Tibial artery (tissue), 4 donors: ENCODE measurements around the gene MCEMP1.

ENCODE experiments used
- DNase-seq, 2 donors: peaks; one replicate each; pipeline ENCODE4 v3.0.0-alpha.2; 2019
- H3K27ac ChIP-seq, 2 donors: fragments of 200-600 bp; sonication (generic) in 1 of 2; 1 replicate in 1 of 2; 2 replicates in 1 of 2; pipeline ENCODE4 v1.5.1; 2018 to 2019; ENCODE audit warnings: mild to moderate bottlenecking in 1 of 2
- H3K27me3 ChIP-seq, 2 donors: fragments of 200-600 bp; sonication (generic) in 1 of 2; one replicate each; pipeline versions ENCODE4 v1.5.1 to v1.6.0; 2016 to 2019
- H3K36me3 ChIP-seq, 3 donors: fragments of 200-600 bp; sonication (generic) in 2 of 3; one replicate each; pipeline ENCODE4 v1.5.1; 2016 to 2019; ENCODE audit warnings: mild to moderate bottlenecking in 2 of 3
- H3K4me1 ChIP-seq, 4 donors: fragments of 200-600 bp; sonication (generic) in 2 of 4; 1 replicate in 3 of 4; 2 replicates in 1 of 4; pipeline ENCODE4 v1.5.1; 2016 to 2019
- H3K4me3 ChIP-seq, 2 donors: fragments of 200-600 bp; sonication (generic) in 1 of 2; 1 replicate in 1 of 2; 2 replicates in 1 of 2; pipeline ENCODE4 v1.5.1; 2018 to 2019; ENCODE audit warnings: mild to moderate bottlenecking in 2 of 2
- H3K9me3 ChIP-seq, 3 donors: fragments of 200-600 bp; sonication (generic) in 1 of 3; one replicate each; pipeline ENCODE4 v1.5.1; 2016 to 2019
- intact Hi-C: fragments of 100-400 bp; cut with DNase I; formaldehyde crosslinking; loops from one replicate; pipeline ENCODE4 v1.15.0; 2023; ENCODE audit warnings: low total_unique reads
- TF ChIP-seq, protein P1 (sequence below), 2 experiments: fragments of 200-600 bp in 1 of 2; fragments of 450-650 bp in 1 of 2; IDR thresholded peaks; one replicate each; pipeline ENCODE4 v1.5.1; 2017 to 2019; ENCODE audit warnings: antibody characterized with exemption in 2 of 2, mild to moderate bottlenecking in 1 of 2, moderate library complexity in 1 of 2

MCEMP1 gene

DNA sequence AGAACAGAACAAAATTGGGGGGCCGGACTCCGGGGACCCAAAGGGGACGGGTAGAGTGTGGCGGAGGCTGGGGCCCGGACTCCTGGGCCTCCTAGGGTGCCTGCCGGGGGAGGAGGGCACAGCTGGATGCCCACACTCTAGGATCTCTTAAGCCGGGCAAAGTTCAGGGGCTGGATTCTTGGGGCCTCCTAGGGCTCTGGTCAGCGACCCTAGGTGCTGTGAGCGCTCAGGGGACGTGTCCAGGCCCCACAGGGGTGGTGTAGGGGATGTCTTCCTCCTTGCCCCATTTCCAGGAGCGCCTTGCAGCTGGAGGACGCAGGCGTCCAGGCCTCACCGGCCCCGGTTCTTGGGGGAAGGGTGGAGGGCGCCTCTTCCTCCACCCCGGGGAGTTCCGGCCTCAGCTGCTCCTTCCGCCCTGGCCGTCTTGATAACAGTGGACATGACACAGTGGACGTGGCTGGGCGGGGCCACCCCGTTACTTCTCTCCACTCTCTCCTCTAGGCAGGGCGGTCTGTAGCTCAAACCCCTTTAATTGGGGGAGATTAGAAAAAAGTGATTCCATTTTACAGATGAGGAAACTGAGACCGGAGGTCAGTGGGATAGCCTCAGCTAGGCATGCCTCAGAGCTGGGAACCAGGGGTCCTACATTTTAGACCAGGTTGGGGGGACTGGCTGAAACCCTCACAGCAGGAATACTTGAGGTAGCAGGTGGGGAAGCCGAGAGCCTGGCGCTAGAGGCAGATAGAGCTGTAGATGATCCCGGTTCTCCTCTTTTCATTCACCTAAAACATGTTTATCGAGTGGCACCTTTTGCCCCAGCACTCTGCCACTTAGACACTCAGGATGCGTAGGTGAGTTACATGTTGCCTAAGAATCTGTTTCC, 39.3 kb upstream of the MCEMP1 start:
- intact Hi-C loops: no loop called here
- H3K4me3 ChIP-seq: peak overlapping the region; percentile 35 to 44
- no peak for DNase-seq

GRCh38 chr19:7638802-7639465, 38.0 kb upstream of the MCEMP1 start:
- Histone ChIP-seq H3K27me3 (peaks cover 0 to 58% of the 10 kb centered on the region in 2 donors), H3K4me3 (no peak overlapping the region), H3K36me3 (peaks cover 0 to 5% (median 0%) of the 10 kb centered on the region in 3 donors), H3K9me3 (no peaks in the 10 kb centered on the region), H3K4me1 (peaks cover 0 to 11% (median 1%) of the 10 kb centered on the region in 4 donors), H3K27ac (no peak overlapping the region)
- TF ChIP-seq, protein P1, sequence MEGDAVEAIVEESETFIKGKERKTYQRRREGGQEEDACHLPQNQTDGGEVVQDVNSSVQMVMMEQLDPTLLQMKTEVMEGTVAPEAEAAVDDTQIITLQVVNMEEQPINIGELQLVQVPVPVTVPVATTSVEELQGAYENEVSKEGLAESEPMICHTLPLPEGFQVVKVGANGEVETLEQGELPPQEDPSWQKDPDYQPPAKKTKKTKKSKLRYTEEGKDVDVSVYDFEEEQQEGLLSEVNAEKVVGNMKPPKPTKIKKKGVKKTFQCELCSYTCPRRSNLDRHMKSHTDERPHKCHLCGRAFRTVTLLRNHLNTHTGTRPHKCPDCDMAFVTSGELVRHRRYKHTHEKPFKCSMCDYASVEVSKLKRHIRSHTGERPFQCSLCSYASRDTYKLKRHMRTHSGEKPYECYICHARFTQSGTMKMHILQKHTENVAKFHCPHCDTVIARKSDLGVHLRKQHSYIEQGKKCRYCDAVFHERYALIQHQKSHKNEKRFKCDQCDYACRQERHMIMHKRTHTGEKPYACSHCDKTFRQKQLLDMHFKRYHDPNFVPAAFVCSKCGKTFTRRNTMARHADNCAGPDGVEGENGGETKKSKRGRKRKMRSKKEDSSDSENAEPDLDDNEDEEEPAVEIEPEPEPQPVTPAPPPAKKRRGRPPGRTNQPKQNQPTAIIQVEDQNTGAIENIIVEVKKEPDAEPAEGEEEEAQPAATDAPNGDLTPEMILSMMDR (IDR thresholded peaks at IDR 0.05): no peak
- DNase-seq: no peak
- intact Hi-C loops: no loop called here

More for the DNA sequence above, 39.3 kb upstream of the MCEMP1 start:
- peaks cover 0 to 45% of the 10 kb centered on the region in 2 donors for H3K27me3 ChIP-seq
- H3K36me3 ChIP-seq: peaks cover 0 to 10% (median 0%) of the 10 kb centered on the region in 3 donors
- no peaks in the 10 kb centered on the region for H3K9me3 ChIP-seq
- no peak overlapping the region for H3K27ac ChIP-seq
- TF ChIP-seq, protein P1 (IDR thresholded peaks at IDR 0.05): no peak
- H3K4me1 ChIP-seq: peaks cover 0 to 11% (median 1%) of the 10 kb centered on the region in 4 donors

- H3K4me1 ChIP-seq: peaks cover 0 to 11% (median 1%) of the 10 kb centered on the region in 4 donors
- peaks cover 0 to 64% of the 10 kb centered on the region in 2 donors for H3K27me3 ChIP-seq
- H3K4me3 ChIP-seq: no peak overlapping the region
- no peak overlapping the region for H3K27ac ChIP-seq
- H3K36me3 ChIP-seq: peaks cover 0 to 10% (median 0%) of the 10 kb centered on the region in 3 donors
- intact Hi-C loops: loop anchor here (10.0 kb wide), 1 partner anchor 155 kb away; no protein-coding TSS in a partner anchor
- no peaks in the 10 kb centered on the region for H3K9me3 ChIP-seq
- DNase-seq: no peak
- TF ChIP-seq, protein P1 (IDR thresholded peaks at IDR 0.05): no peak
These were observed 37.0 kb upstream of the MCEMP1 start for GRCh38 chr19:7639863-7640348.

DNA sequence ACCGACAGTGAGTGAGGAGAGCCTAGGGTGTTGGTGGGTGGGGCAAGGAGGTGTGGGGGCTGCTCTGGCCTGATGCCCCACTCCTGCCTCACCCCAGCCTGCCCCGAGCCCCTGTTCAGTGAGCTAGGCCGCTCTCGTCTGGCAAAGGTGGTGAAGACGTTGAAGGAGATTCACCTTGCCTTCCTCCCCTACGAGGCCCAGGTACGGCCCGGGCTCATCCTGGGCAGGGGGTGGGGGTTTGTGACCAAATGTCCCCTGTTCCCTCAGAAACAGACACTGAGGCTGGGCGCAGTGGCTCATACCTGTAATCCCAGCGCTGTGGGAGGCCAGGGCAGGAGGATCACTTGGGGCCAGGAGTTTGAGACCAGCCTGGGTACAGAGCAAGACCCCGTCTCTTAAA, 36.1 kb upstream of the MCEMP1 start:
- H3K36me3 ChIP-seq: peaks cover 0 to 14% (median 0%) of the 10 kb centered on the region in 3 donors
- no peak for DNase-seq
- intact Hi-C loops: loop anchor here (10.0 kb wide), 1 partner anchor 154 kb away; no protein-coding TSS in a partner anchor
- H3K4me3 ChIP-seq: no peak overlapping the region
- no peak overlapping the region for H3K27ac ChIP-seq
- H3K9me3 ChIP-seq: no peaks in the 10 kb centered on the region
- H3K27me3 ChIP-seq: peaks cover 0 to 63% of the 10 kb centered on the region in 2 donors
- TF ChIP-seq, protein P1 (IDR thresholded peaks at IDR 0.05): no peak
- peaks cover 0 to 11% (median 1%) of the 10 kb centered on the region in 4 donors for H3K4me1 ChIP-seq
